HepG2 (cell line): ENCODE data around the gene PRKAB1.

Source experiments
- CC2D1A ChIP-seq: sonication (generic); formaldehyde crosslinking; IDR thresholded peaks from 2 replicates; pipeline ENCODE4 v1.8.1; 2023; ENCODE audit warnings: mild to moderate bottlenecking, missing genetic modification reagents
- GABPB1 ChIP-seq: IDR thresholded peaks from 2 replicates; pipeline ENCODE4 v1.6.1; 2016; ENCODE audit warnings: mild to moderate bottlenecking, missing genetic modification reagents, moderate library complexity, missing compliant biosample characterization
- KDM4B ChIP-seq: sonication (generic); formaldehyde crosslinking; IDR thresholded peaks from 2 replicates; pipeline ENCODE4 v1.4.0; 2020; ENCODE audit warnings: missing genetic modification reagents
- MIER3 ChIP-seq: IDR thresholded peaks from 2 replicates; pipeline ENCODE4 v1.6.1; 2016; ENCODE audit warnings: missing compliant biosample characterization, borderline replicate concordance
- SMC3 ChIP-seq: IDR thresholded peaks from 2 replicates; pipeline ENCODE4 v1.6.1; 2011; ENCODE audit warnings: low read length, improper control_type of control experiment
- ZNF12 ChIP-seq: sonication (generic); formaldehyde crosslinking; IDR thresholded peaks from 2 replicates; pipeline ENCODE4 v1.5.0; 2020; ENCODE audit warnings: missing genetic modification reagents
- ZNF121 ChIP-seq: sonication (generic); formaldehyde crosslinking; IDR thresholded peaks from 2 replicates; pipeline ENCODE4 v1.5.0; 2020; ENCODE audit warnings: mild to moderate bottlenecking, missing genetic modification reagents
- ZNF253 ChIP-seq: sonication (generic); formaldehyde crosslinking; IDR thresholded peaks from 2 replicates; pipeline ENCODE4 v1.8.0; 2022; ENCODE audit warnings: mild to moderate bottlenecking, missing genetic modification reagents, borderline replicate concordance
- ZNF747 ChIP-seq: sonication (generic); formaldehyde crosslinking; IDR thresholded peaks from 2 replicates; pipeline ENCODE4 v1.8.1; 2023; ENCODE audit warnings: missing genetic modification reagents, mild to moderate bottlenecking, borderline replicate concordance
- TF ChIP-seq, protein P1 (sequence below): sonication (generic); formaldehyde crosslinking; IDR thresholded peaks from 2 replicates; pipeline ENCODE4 v1.5.1; 2020; ENCODE audit warnings: missing genetic modification reagents, mild to moderate bottlenecking, borderline replicate concordance
- TF ChIP-seq, protein P2 (sequence below): sonication (generic); formaldehyde crosslinking; IDR thresholded peaks from 2 replicates; pipeline ENCODE4 v1.5.0; 2020; ENCODE audit warnings: mild to moderate bottlenecking, missing genetic modification reagents, moderate library complexity
- TF ChIP-seq, protein P3 (sequence below): sonication (generic); formaldehyde crosslinking; IDR thresholded peaks from 2 replicates; pipeline ENCODE4 v1.4.0; 2020; ENCODE audit warnings: low read depth, mild to moderate bottlenecking, missing genetic modification reagents
- TF ChIP-seq, protein P4 (sequence below): sonication (generic); formaldehyde crosslinking; IDR thresholded peaks from 2 replicates; pipeline ENCODE4 v1.4.0; 2020; ENCODE audit warnings: missing genetic modification reagents

DNA sequence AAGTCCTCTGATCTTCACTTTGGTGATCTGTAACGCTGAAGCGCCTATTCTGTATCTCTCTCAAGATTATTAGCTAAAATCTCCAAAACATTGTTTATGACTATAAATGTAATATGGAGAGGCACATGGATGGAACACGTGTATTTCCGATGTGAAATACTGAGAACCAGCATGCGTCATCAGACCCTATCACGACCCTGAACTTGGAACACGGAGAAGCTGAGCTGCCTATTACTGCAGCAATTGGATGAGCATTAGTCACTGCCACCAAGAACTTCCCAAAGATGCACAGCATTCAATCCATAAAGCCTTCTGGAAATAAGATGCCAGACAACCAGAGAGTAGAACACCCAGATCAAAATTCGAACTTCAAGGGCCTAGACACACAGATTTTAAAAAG lies 61.9 kb downstream of the PRKAB1 start:
- no peak for TF ChIP-seq SMC3
- TF ChIP-seq KDM4B (CRISPR knock-in tag): no peak
- TF ChIP-seq MIER3 (CRISPR knock-in tag): no peak
- TF ChIP-seq, protein P1, sequence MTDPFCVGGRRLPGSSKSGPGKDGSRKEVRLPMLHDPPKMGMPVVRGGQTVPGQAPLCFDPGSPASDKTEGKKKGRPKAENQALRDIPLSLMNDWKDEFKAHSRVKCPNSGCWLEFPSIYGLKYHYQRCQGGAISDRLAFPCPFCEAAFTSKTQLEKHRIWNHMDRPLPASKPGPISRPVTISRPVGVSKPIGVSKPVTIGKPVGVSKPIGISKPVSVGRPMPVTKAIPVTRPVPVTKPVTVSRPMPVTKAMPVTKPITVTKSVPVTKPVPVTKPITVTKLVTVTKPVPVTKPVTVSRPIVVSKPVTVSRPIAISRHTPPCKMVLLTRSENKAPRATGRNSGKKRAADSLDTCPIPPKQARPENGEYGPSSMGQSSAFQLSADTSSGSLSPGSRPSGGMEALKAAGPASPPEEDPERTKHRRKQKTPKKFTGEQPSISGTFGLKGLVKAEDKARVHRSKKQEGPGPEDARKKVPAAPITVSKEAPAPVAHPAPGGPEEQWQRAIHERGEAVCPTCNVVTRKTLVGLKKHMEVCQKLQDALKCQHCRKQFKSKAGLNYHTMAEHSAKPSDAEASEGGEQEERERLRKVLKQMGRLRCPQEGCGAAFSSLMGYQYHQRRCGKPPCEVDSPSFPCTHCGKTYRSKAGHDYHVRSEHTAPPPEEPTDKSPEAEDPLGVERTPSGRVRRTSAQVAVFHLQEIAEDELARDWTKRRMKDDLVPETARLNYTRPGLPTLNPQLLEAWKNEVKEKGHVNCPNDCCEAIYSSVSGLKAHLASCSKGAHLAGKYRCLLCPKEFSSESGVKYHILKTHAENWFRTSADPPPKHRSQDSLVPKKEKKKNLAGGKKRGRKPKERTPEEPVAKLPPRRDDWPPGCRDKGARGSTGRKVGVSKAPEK (CRISPR knock-in tag): no peak
- TF ChIP-seq, protein P2, sequence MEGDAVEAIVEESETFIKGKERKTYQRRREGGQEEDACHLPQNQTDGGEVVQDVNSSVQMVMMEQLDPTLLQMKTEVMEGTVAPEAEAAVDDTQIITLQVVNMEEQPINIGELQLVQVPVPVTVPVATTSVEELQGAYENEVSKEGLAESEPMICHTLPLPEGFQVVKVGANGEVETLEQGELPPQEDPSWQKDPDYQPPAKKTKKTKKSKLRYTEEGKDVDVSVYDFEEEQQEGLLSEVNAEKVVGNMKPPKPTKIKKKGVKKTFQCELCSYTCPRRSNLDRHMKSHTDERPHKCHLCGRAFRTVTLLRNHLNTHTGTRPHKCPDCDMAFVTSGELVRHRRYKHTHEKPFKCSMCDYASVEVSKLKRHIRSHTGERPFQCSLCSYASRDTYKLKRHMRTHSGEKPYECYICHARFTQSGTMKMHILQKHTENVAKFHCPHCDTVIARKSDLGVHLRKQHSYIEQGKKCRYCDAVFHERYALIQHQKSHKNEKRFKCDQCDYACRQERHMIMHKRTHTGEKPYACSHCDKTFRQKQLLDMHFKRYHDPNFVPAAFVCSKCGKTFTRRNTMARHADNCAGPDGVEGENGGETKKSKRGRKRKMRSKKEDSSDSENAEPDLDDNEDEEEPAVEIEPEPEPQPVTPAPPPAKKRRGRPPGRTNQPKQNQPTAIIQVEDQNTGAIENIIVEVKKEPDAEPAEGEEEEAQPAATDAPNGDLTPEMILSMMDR: no peak
- TF ChIP-seq, protein P3, sequence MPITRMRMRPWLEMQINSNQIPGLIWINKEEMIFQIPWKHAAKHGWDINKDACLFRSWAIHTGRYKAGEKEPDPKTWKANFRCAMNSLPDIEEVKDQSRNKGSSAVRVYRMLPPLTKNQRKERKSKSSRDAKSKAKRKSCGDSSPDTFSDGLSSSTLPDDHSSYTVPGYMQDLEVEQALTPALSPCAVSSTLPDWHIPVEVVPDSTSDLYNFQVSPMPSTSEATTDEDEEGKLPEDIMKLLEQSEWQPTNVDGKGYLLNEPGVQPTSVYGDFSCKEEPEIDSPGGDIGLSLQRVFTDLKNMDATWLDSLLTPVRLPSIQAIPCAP (CRISPR knock-in tag): no peak
- TF ChIP-seq CC2D1A (CRISPR knock-in tag): no peak
- no peak for TF ChIP-seq ZNF747 (CRISPR knock-in tag)
- no peak for TF ChIP-seq ZNF253 (CRISPR knock-in tag)
- TF ChIP-seq ZNF12 (CRISPR knock-in tag): no peak
- TF ChIP-seq GABPB1 (CRISPR knock-in tag): no peak
- TF ChIP-seq, protein P4, sequence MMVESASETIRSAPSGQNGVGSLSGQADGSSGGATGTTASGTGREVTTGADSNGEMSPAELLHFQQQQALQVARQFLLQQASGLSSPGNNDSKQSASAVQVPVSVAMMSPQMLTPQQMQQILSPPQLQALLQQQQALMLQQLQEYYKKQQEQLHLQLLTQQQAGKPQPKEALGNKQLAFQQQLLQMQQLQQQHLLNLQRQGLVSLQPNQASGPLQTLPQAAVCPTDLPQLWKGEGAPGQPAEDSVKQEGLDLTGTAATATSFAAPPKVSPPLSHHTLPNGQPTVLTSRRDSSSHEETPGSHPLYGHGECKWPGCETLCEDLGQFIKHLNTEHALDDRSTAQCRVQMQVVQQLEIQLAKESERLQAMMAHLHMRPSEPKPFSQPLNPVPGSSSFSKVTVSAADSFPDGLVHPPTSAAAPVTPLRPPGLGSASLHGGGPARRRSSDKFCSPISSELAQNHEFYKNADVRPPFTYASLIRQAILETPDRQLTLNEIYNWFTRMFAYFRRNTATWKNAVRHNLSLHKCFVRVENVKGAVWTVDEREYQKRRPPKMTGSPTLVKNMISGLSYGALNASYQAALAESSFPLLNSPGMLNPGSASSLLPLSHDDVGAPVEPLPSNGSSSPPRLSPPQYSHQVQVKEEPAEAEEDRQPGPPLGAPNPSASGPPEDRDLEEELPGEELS (CRISPR knock-in tag): no peak
- TF ChIP-seq ZNF121 (CRISPR knock-in tag): no peak
